GM19467 (cell line): Measurements from ENCODE around the gene PPP2R2C.

ENCODE experiments used
- ATAC-seq: cut with Tn5 transposase; IDR thresholded peaks from one replicate; pipeline ENCODE4 v1.9.1; 2021; ENCODE audit warnings: mild to moderate bottlenecking, moderate library complexity; ENCODE audit not compliant: unreplicated experiment

The PPP2R2C gene

GRCh38 chr4:6277139-6277802, 195.1 kb downstream of the PPP2R2C start:
- no peak for ATAC-seq

- no peak for ATAC-seq
Observed at GRCh38 chr4:6275898-6276806, 196.3 kb downstream of the PPP2R2C start.

- no peak for ATAC-seq
Observed at GRCh38 chr4:6275351-6275750, 197.1 kb downstream of the PPP2R2C start.

- no peak for ATAC-seq
Observed at GRCh38 chr4:6273661-6273990, 198.8 kb downstream of the PPP2R2C start.

- no peak for ATAC-seq
Observed at GRCh38 chr4:6272863-6273660, 199.4 kb downstream of the PPP2R2C start.

GRCh38 chr4:6271701-6272465, 200.5 kb downstream of the PPP2R2C start:
- no peak for ATAC-seq

GRCh38 chr4:6271206-6271605, 201.2 kb downstream of the PPP2R2C start:
- no peak for ATAC-seq

- ATAC-seq: no peak
Observed at GRCh38 chr4:6270636-6271121, 201.7 kb downstream of the PPP2R2C start.
